B cell (primary cell): ENCODE results near the gene MESP2.

Experiments used
- EZH2 ChIP-seq: IDR thresholded peaks from 2 replicates; pipeline ENCODE4 v1.6.1; 2012; ENCODE audit warnings: borderline replicate concordance, low read depth, mild to moderate bottlenecking, moderate library complexity, low read length; ENCODE audit not compliant: insufficient read depth, poor library complexity, severe bottlenecking
- TF ChIP-seq, protein P1 (sequence below): fragments of 200-600 bp; IDR thresholded peaks from one replicate; pipeline ENCODE4 v1.8.0; 2022; ENCODE audit warnings: antibody characterized with exemption, mild to moderate bottlenecking

DNA sequence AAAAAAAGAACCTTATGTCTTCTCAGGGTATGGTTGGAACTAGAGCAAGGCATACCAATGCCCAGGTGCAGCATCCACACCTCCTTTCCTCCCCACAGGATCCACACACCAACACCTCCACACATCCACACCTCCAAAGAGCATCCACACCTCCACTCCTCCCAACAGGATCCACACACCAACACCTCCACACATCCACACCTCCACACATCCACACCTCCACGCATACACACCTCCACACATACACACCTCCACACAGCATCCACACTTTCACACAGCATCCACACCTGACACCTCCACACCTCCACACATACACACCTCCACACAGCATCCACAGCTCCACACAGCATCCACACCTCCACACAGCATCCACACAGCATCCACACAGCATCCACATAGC is 30.4 kb upstream of the MESP2 start:
- TF ChIP-seq, protein P1, sequence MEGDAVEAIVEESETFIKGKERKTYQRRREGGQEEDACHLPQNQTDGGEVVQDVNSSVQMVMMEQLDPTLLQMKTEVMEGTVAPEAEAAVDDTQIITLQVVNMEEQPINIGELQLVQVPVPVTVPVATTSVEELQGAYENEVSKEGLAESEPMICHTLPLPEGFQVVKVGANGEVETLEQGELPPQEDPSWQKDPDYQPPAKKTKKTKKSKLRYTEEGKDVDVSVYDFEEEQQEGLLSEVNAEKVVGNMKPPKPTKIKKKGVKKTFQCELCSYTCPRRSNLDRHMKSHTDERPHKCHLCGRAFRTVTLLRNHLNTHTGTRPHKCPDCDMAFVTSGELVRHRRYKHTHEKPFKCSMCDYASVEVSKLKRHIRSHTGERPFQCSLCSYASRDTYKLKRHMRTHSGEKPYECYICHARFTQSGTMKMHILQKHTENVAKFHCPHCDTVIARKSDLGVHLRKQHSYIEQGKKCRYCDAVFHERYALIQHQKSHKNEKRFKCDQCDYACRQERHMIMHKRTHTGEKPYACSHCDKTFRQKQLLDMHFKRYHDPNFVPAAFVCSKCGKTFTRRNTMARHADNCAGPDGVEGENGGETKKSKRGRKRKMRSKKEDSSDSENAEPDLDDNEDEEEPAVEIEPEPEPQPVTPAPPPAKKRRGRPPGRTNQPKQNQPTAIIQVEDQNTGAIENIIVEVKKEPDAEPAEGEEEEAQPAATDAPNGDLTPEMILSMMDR: no peak
- TF ChIP-seq EZH2: no peak
